Naive thymus-derived CD4-positive, alpha-beta T cell (primary cell): Measurements from ENCODE around the gene PPCS. TPM values are rescaled to one million over a fixed set of nuclear protein-coding genes. Genes with fewer than 3 reads are reported as not detected.

Source experiments
- ATAC-seq: fragments of 150-1000 bp; cut with Tn5 transposase; 2 replicates; pipeline ENCODE4 v1.10.0; 2021; ENCODE audit warnings: mild to moderate bottlenecking, moderate library complexity
- CTCF ChIA-PET: fragments of 350-600 bp; sonication (Branson Sonifier 250); formaldehyde crosslinking; loops from one replicate; lab custom pipeline; 2021; ENCODE audit warnings: antibody characterized with exemption; lab: Charles Lee
- POLR2A ChIA-PET: fragments of 350-600 bp; sonication (Branson Sonifier 250); formaldehyde crosslinking; loops from one replicate; lab custom pipeline; 2021; ENCODE audit warnings: antibody characterized with exemption, inconsistent platforms; lab: Charles Lee
- DNase-seq, 9 donors: peaks; one replicate each; pipeline versions ENCODE4 v3.0.0 to v3.0.0-alpha.2; 2020 to 2022; ENCODE audit warnings: mixed read lengths in 1 of 9
- H3K27ac ChIP-seq: one replicate; pipeline ENCODE4 v1.7.0; 2013; ENCODE audit warnings: mild to moderate bottlenecking, low read depth, low read length, moderate library complexity
- H3K27me3 ChIP-seq, 2 donors: one replicate each; pipeline ENCODE4 v1.7.0; 2013; ENCODE audit warnings: low read length in 2 of 2, mild to moderate bottlenecking in 2 of 2, moderate library complexity in 2 of 2; ENCODE audit not compliant: control insufficient read depth in 2 of 2, insufficient read depth in 2 of 2
- H3K36me3 ChIP-seq, 3 experiments: 1 replicate in 2 of 3; 2 replicates in 1 of 3; pipeline ENCODE4 v1.7.0; 2013; ENCODE audit warnings: low read length in 3 of 3, mild to moderate bottlenecking in 3 of 3, moderate library complexity in 1 of 3; ENCODE audit not compliant: insufficient read depth in 3 of 3, control insufficient read depth in 2 of 3
- H3K4me1 ChIP-seq, 2 donors: one replicate each; pipeline ENCODE4 v1.7.0; 2013; ENCODE audit warnings: low read length in 2 of 2, mild to moderate bottlenecking in 2 of 2, moderate library complexity in 1 of 2; ENCODE audit not compliant: control insufficient read depth in 2 of 2, insufficient read depth in 2 of 2
- H3K4me3 ChIP-seq: 2 replicates; pipeline ENCODE4 v1.7.0; 2013; ENCODE audit warnings: mild to moderate bottlenecking, low read length
- H3K9me3 ChIP-seq, 3 experiments: 1 replicate in 2 of 3; 2 replicates in 1 of 3; pipeline ENCODE4 v1.7.0; 2013; ENCODE audit warnings: low read length in 3 of 3; ENCODE audit not compliant: control insufficient read depth in 2 of 3
- H3K27ac Mint-ChIP-seq, 9 donors: one replicate each; pipeline ENCODE4 v1.8.0; 2020 to 2022; ENCODE audit warnings: mixed read lengths in 9 of 9, mild to moderate bottlenecking in 8 of 9, moderate library complexity in 5 of 9, inconsistent platforms in 2 of 9
- H3K27me3 Mint-ChIP-seq, 5 donors: one replicate each; pipeline ENCODE4 v1.8.0; 2021 to 2022; ENCODE audit warnings: mixed read lengths in 5 of 5, mild to moderate bottlenecking in 1 of 5
- H3K36me3 Mint-ChIP-seq, 5 donors: one replicate each; pipeline ENCODE4 v1.8.0; 2020 to 2022; ENCODE audit warnings: mixed read lengths in 5 of 5, mild to moderate bottlenecking in 3 of 5, inconsistent platforms in 1 of 5
- H3K4me1 Mint-ChIP-seq, 7 donors: one replicate each; pipeline ENCODE4 v1.8.0; 2020 to 2022; ENCODE audit warnings: mixed read lengths in 7 of 7, mild to moderate bottlenecking in 3 of 7, inconsistent platforms in 1 of 7
- H3K4me3 Mint-ChIP-seq, 10 donors: one replicate each; pipeline ENCODE4 v1.8.0; 2020 to 2022; ENCODE audit warnings: mild to moderate bottlenecking in 10 of 10, mixed read lengths in 10 of 10, moderate library complexity in 6 of 10, inconsistent platforms in 2 of 10
- H3K9me3 Mint-ChIP-seq, 11 donors: one replicate each; pipeline ENCODE4 v1.8.0; 2020 to 2022; ENCODE audit warnings: mixed read lengths in 11 of 11, mild to moderate bottlenecking in 4 of 11, inconsistent platforms in 1 of 11, moderate library complexity in 1 of 11
- intact Hi-C, 2 donors: fragments of 100-400 bp; cut with micrococcal nuclease; formaldehyde crosslinking; loops; one replicate each; pipeline ENCODE4 v1.15.1; 2023
- polyA plus RNA-seq, 2 donors: library from polyadenylated mRNA; unstranded; fragments of 300-500 nt; fragmentation: Illumina TruSeq; gene quantifications; one replicate each; pipeline ENCODE4 v1.2.3, GENCODE V29; 2021
- total RNA-seq, 6 experiments: library from RNA in 5 of 6; stranded (reverse) in 5 of 6; gene quantifications; 1 replicate in 5 of 6; 2 replicates in 1 of 6; pipeline ENCODE4 v1.2.3 and lab custom pipeline; 2021 to 2026

PPCS gene
- total and polyA plus RNA-seq, 7 experiments from 2014 or later, result 45.4 to 146 (median 67.3) TPM

- peaks cover 0 to 8% (median 0%) of the 10 kb centered on the region in 5 donors for H3K36me3 Mint-ChIP-seq
- Histone ChIP-seq H3K4me3 (no peak overlapping the region), H3K27me3 (no peaks in the 10 kb centered on the region), H3K36me3 (no peaks in the 10 kb centered on the region), H3K4me1 (no peaks in the 10 kb centered on the region), H3K27ac (no peak overlapping the region), H3K9me3 (no peaks in the 10 kb centered on the region)
- POLR2A ChIA-PET, result no interaction called here
- peaks cover 0 to 3% (median 0%) of the 10 kb centered on the region in 11 donors for H3K9me3 Mint-ChIP-seq
- intact Hi-C loops, result no loop called here
- CTCF ChIA-PET, result no interaction called here
- no peak overlapping the region for H3K4me3 Mint-ChIP-seq
- DNase-seq (no peak), ATAC-seq (no peak)
- no peaks in the 10 kb centered on the region for H3K27me3 Mint-ChIP-seq
- H3K4me1 Mint-ChIP-seq, result peaks cover 0 to 3% (median 0%) of the 10 kb centered on the region in 7 donors
- no peak overlapping the region for H3K27ac Mint-ChIP-seq
Measured at GRCh38 chr1:42442662-42443061, 13.7 kb upstream of the PPCS start.

GRCh38 chr1:42449256-42449655, 7.1 kb upstream of the PPCS start:
- peaks cover 0 to 4% (median 0%) of the 10 kb centered on the region in 5 donors for H3K27me3 Mint-ChIP-seq
- no peak overlapping the region for H3K4me3 ChIP-seq

GRCh38 chr1:42450061-42450460, 6.3 kb upstream of the PPCS start:
- no peak overlapping the region for H3K4me3 Mint-ChIP-seq
- H3K4me3 ChIP-seq, result no peak overlapping the region
- ChIA-PET POLR2A (interaction anchor here (0.8 kb wide), 1 partner anchor 10 kb away, joined by 3 read pairs; no protein-coding TSS in a partner anchor), CTCF (interaction anchor here (0.6 kb wide), 1 partner anchor 1479 kb away, joined by 3 read pairs; no protein-coding TSS in a partner anchor)
- no peaks in the 10 kb centered on the region for H3K36me3 ChIP-seq
- no peak overlapping the region for H3K27ac ChIP-seq
- H3K9me3 Mint-ChIP-seq, result peaks cover 0 to 1% (median 0%) of the 10 kb centered on the region in 11 donors
- ATAC-seq (no peak), DNase-seq (no peak)
- no peak overlapping the region for H3K27ac Mint-ChIP-seq
- H3K36me3 Mint-ChIP-seq, result peaks cover 0 to 4% (median 0%) of the 10 kb centered on the region in 5 donors
- peaks cover 0 to 7% (median 2%) of the 10 kb centered on the region in 7 donors for H3K4me1 Mint-ChIP-seq
- no peaks in the 10 kb centered on the region for H3K9me3 ChIP-seq
- H3K27me3 Mint-ChIP-seq, result peaks cover 0 to 4% (median 0%) of the 10 kb centered on the region in 5 donors
- intact Hi-C loops, result loop anchor here (10.0 kb wide), 3 partner anchors 275 to 785 kb away; no protein-coding TSS in a partner anchor
- no peaks in the 10 kb centered on the region for H3K4me1 ChIP-seq
- H3K27me3 ChIP-seq, result no peaks in the 10 kb centered on the region

More at GRCh38 chr1:42449256-42449655, 7.1 kb upstream of the PPCS start:
- ATAC-seq, result no peak
- CTCF ChIA-PET, result interaction anchor here (0.6 kb wide), 1 partner anchor 1479 kb away, joined by 3 read pairs; no protein-coding TSS in a partner anchor
- Mint-ChIP-seq H3K36me3 (peaks cover 0 to 4% (median 0%) of the 10 kb centered on the region in 5 donors), H3K4me1 (peaks cover 0 to 6% (median 0%) of the 10 kb centered on the region in 7 donors), H3K27ac (no peak overlapping the region), H3K9me3 (peaks cover 0 to 1% (median 0%) of the 10 kb centered on the region in 11 donors), H3K4me3 (no peak overlapping the region)
- POLR2A ChIA-PET, result no interaction called here
- Histone ChIP-seq H3K36me3 (no peaks in the 10 kb centered on the region), H3K27me3 (no peaks in the 10 kb centered on the region), H3K9me3 (no peaks in the 10 kb centered on the region), H3K27ac (no peak overlapping the region), H3K4me1 (no peaks in the 10 kb centered on the region)
- no peak for DNase-seq
- intact Hi-C loops, result no loop called here

GRCh38 chr1:42453386-42453785, 3.0 kb upstream of the PPCS start:
- Histone ChIP-seq H3K4me1 (peaks cover 15 to 17% of the 10 kb centered on the region in 2 donors), H3K27ac (no peak overlapping the region), H3K4me3 (no peak overlapping the region), H3K36me3 (peaks cover 0 to 4% (median 0%) of the 10 kb centered on the region in 3 experiments), H3K9me3 (no peaks in the 10 kb centered on the region), H3K27me3 (no peaks in the 10 kb centered on the region)
- peaks cover 19 to 29% (median 22%) of the 10 kb centered on the region in 7 donors for H3K4me1 Mint-ChIP-seq
- peak overlapping the region in 2 of 9 donors; percentile 5 to 11 for H3K27ac Mint-ChIP-seq
- CTCF ChIA-PET, result no interaction called here
- peaks cover 4 to 11% (median 10%) of the 10 kb centered on the region in 5 donors for H3K36me3 Mint-ChIP-seq
- H3K4me3 Mint-ChIP-seq, result peak overlapping the region in 1 of 10 donors; percentile 58
- ATAC-seq (no peak), DNase-seq (no peak)
- intact Hi-C loops, result loop anchor here (10.0 kb wide), 3 partner anchors 279 to 789 kb away; no protein-coding TSS in a partner anchor
- peaks cover 0 to 1% (median 0%) of the 10 kb centered on the region in 11 donors for H3K9me3 Mint-ChIP-seq
- POLR2A ChIA-PET, result no interaction called here
- peaks cover 0 to 4% (median 0%) of the 10 kb centered on the region in 5 donors for H3K27me3 Mint-ChIP-seq

- Histone ChIP-seq H3K4me3 (no peak overlapping the region), H3K27ac (no peak overlapping the region), H3K9me3 (no peaks in the 10 kb centered on the region), H3K4me1 (peaks cover 17 to 23% of the 10 kb centered on the region in 2 donors), H3K36me3 (peaks cover 0 to 4% (median 0%) of the 10 kb centered on the region in 3 experiments), H3K27me3 (no peaks in the 10 kb centered on the region)
- POLR2A ChIA-PET, result no interaction called here
- H3K27me3 Mint-ChIP-seq, result peaks cover 0 to 4% (median 0%) of the 10 kb centered on the region in 5 donors
- no peak for ATAC-seq
- no peak for DNase-seq
- intact Hi-C loops, result loop anchor here (10.0 kb wide), 3 partner anchors 280 to 790 kb away; no protein-coding TSS in a partner anchor
- peak overlapping the region in 5 of 9 donors; percentile 14 to 98 (median 31) for H3K27ac Mint-ChIP-seq
- H3K9me3 Mint-ChIP-seq, result peaks cover 0 to 1% (median 0%) of the 10 kb centered on the region in 11 donors
- H3K36me3 Mint-ChIP-seq, result peaks cover 4 to 17% (median 11%) of the 10 kb centered on the region in 5 donors
- peaks cover 22 to 37% (median 27%) of the 10 kb centered on the region in 7 donors for H3K4me1 Mint-ChIP-seq
- CTCF ChIA-PET, result interaction anchor here (0.6 kb wide), 1 partner anchor 490 kb away, joined by 3 read pairs; no protein-coding TSS in a partner anchor
- H3K4me3 Mint-ChIP-seq, result peak overlapping the region in 6 of 10 donors; percentile 11 to 60 (median 30)
Measured at GRCh38 chr1:42454403-42454802, 1.9 kb upstream of the PPCS start.

GRCh38 chr1:42456754-42457089, 379 bp downstream of the PPCS start:
- Histone ChIP-seq H3K4me3 (peak overlapping the region; percentile 100), H3K9me3 (no peaks in the 10 kb centered on the region), H3K27me3 (no peaks in the 10 kb centered on the region), H3K36me3 (peaks cover 0 to 10% (median 6%) of the 10 kb centered on the region in 3 experiments), H3K4me1 (peaks cover 17 to 23% of the 10 kb centered on the region in 2 donors), H3K27ac (peak overlapping the region; percentile 91)
- Mint-ChIP-seq H3K4me1 (peaks cover 23 to 55% (median 41%) of the 10 kb centered on the region in 7 donors), H3K36me3 (peaks cover 11 to 32% (median 24%) of the 10 kb centered on the region in 5 donors), H3K9me3 (peaks cover 0 to 1% (median 0%) of the 10 kb centered on the region in 11 donors), H3K27ac (peak overlapping the region; percentile 95 to 100 (median 98)), H3K4me3 (peak overlapping the region; percentile 85 to 99 (median 96)), H3K27me3 (no peaks in the 10 kb centered on the region)
- ChIA-PET CTCF (interaction anchor here (1.0 kb wide), 1 partner anchor 16 kb away, joined by 4 read pairs; no protein-coding TSS in a partner anchor), POLR2A (interaction anchor here (0.6 to 2.2 kb wide), 13 partner anchors 11 to 531 kb away, joined by 3 to 17 read pairs (median 5); partner anchors contain the start of genes C1orf50, FOXJ3, P3H1 and PPIH)
- ATAC-seq (peak; percentile 59), DNase-seq (peak in 2 of 9 donors; percentile 58 to 69)
- intact Hi-C loops, result loop anchor here (1.0 to 10.0 kb wide), 14 partner anchors 74 to 1594 kb away; partner anchors contain the start of genes C1orf50 (in 2 of the 2), FOXJ3 (in 2 of the 2), P3H1 (in 2 of the 2) and CITED4 (in 1 of the 2)
